Measurements from ENCODE around the gene NIPAL1.
A peak's percentile ranks its signal among the peaks of the same experiment; 100 is the strongest.

Gene NIPAL1

GRCh38 chr4:48078425-48078824 is 61.9 kb downstream of the NIPAL1 start:
- ATAC-seq, result no peak
- TF ChIP-seq ESRRG (CRISPR knock-in tag; IDR thresholded peaks at IDR 0.05) (no peak), PATZ1 (CRISPR knock-in tag; IDR thresholded peaks at IDR 0.05; ENCODE audit: borderline replicate concordance) (no peak), ISL1 (CRISPR knock-in tag; IDR thresholded peaks at IDR 0.05) (no peak), OSR1 (CRISPR knock-in tag; IDR thresholded peaks at IDR 0.05) (no peak)

GRCh38 chr4:48078862-48079655 is 62.5 kb downstream of the NIPAL1 start:
- no peak for ATAC-seq
- TF ChIP-seq ZFP30 (CRISPR knock-in tag; IDR thresholded peaks at IDR 0.05) (no peak), ZNF565 (CRISPR knock-in tag; conservative IDR thresholded peaks at IDR 0.05; ENCODE audit: low read depth) (peak; percentile 69; the same call in 1 of the 2 replicates), SNAI2 (CRISPR knock-in tag; IDR thresholded peaks at IDR 0.05) (0 out of 2 replicates have a peak, but pooled peaks have one; percentile 66), PATZ1 (CRISPR knock-in tag; IDR thresholded peaks at IDR 0.05; ENCODE audit: borderline replicate concordance) (no peak), ZFP3 (CRISPR knock-in tag; IDR thresholded peaks at IDR 0.05) (peak; percentile 67; the same call in 1 of the 2 replicates), ZNF70 (CRISPR knock-in tag; IDR thresholded peaks at IDR 0.05) (no peak; the same call in 1 of the 2 replicates), ESRRG (CRISPR knock-in tag; IDR thresholded peaks at IDR 0.05) (no peak), TOX (CRISPR knock-in tag; IDR thresholded peaks at IDR 0.05; ENCODE audit: borderline replicate concordance) (no peak), TSHZ2 (CRISPR knock-in tag; IDR thresholded peaks at IDR 0.05) (peak; percentile 92), TCF4 (CRISPR knock-in tag; IDR thresholded peaks at IDR 0.05; ENCODE audit: borderline replicate concordance) (0 out of 2 replicates have a peak, but pooled peaks have one; percentile 12), ZNF8 (CRISPR knock-in tag; IDR thresholded peaks at IDR 0.05) (0 out of 2 replicates have a peak, but pooled peaks have one; percentile 10), RARB (CRISPR knock-in tag; IDR thresholded peaks at IDR 0.05) (no peak), ARNTL (CRISPR knock-in tag; IDR thresholded peaks at IDR 0.05; ENCODE audit: borderline replicate concordance, low read depth) (no peak), BACH2 (CRISPR knock-in tag; IDR thresholded peaks at IDR 0.05; ENCODE audit: borderline replicate concordance) (peak; percentile 56; the same call in 1 of the 2 replicates), GLIS3 (CRISPR knock-in tag; IDR thresholded peaks at IDR 0.05) (no peak), CSRNP3 (CRISPR knock-in tag; IDR thresholded peaks at IDR 0.05) (0 out of 2 replicates have a peak, but pooled peaks have one; percentile 69), PPARA (CRISPR knock-in tag; IDR thresholded peaks at IDR 0.05; ENCODE audit: borderline replicate concordance) (peak; percentile 81; the same call in 1 of the 2 replicates), ZC3H10 (CRISPR knock-in tag; IDR thresholded peaks at IDR 0.05) (no peak), CSDC2 (CRISPR knock-in tag; IDR thresholded peaks at IDR 0.05) (peak; percentile 78; the same call in 1 of the 2 replicates), OSR1 (CRISPR knock-in tag; IDR thresholded peaks at IDR 0.05) (peak; percentile 80; the same call in 1 of the 2 replicates), ISL1 (CRISPR knock-in tag; IDR thresholded peaks at IDR 0.05) (peak; percentile 50)
- TF ChIP-seq, protein P1, sequence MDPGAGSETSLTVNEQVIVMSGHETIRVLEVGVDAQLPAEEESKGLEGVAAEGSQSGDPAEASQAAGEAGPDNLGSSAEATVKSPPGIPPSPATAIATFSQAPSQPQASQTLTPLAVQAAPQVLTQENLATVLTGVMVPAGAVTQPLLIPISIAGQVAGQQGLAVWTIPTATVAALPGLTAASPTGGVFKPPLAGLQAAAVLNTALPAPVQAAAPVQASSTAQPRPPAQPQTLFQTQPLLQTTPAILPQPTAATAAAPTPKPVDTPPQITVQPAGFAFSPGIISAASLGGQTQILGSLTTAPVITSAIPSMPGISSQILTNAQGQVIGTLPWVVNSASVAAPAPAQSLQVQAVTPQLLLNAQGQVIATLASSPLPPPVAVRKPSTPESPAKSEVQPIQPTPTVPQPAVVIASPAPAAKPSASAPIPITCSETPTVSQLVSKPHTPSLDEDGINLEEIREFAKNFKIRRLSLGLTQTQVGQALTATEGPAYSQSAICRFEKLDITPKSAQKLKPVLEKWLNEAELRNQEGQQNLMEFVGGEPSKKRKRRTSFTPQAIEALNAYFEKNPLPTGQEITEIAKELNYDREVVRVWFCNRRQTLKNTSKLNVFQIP (CRISPR knock-in tag; IDR thresholded peaks at IDR 0.05; ENCODE audit: borderline replicate concordance, low read depth), result no peak
- TF ChIP-seq, protein P2, sequence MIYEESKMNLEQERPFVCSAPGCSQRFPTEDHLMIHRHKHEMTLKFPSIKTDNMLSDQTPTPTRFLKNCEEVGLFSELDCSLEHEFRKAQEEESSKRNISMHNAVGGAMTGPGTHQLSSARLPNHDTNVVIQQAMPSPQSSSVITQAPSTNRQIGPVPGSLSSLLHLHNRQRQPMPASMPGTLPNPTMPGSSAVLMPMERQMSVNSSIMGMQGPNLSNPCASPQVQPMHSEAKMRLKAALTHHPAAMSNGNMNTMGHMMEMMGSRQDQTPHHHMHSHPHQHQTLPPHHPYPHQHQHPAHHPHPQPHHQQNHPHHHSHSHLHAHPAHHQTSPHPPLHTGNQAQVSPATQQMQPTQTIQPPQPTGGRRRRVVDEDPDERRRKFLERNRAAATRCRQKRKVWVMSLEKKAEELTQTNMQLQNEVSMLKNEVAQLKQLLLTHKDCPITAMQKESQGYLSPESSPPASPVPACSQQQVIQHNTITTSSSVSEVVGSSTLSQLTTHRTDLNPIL (CRISPR knock-in tag; IDR thresholded peaks at IDR 0.05; ENCODE audit: low read depth), result no peak
